Dedifferentiated amniotic fluid mesenchymal stem cell (primary cell): ENCODE measurements around the gene TCP10L.
A peak's percentile ranks its signal among the peaks of the same experiment; 100 is the strongest.
"Not testable (repeated sequence)": the region's sequence is repeated elsewhere in the genome, so short reads cannot be mapped to it uniquely, and the experiment has no call there.

Experiments used
- DNase-seq: peaks from one replicate; pipeline ENCODE4 v3.0.0-alpha.2; 2016; ENCODE audit errors: extremely low spot score

TCP10L gene

GRCh38 chr21:32585042-32585710 is at the start of gene TCP10L:
Gene TCP10L, minus strand, starts transcription at chr21:32585523. Its CDS starts 1,219 bp downstream, at chr21:32584304.
- DNase-seq: no peak

- DNase-seq: no peak
Measured at GRCh38 chr21:32626621-32627196, 41.4 kb upstream of the TCP10L start.

GRCh38 chr21:32618218-32618617 is 32.9 kb upstream of the TCP10L start:
- DNase-seq: not testable (repeated sequence)

GRCh38 chr21:32613436-32614043 is 28.2 kb upstream of the TCP10L start:
- no peak for DNase-seq

- no peak for DNase-seq
Measured at GRCh38 chr21:32612999-32613337, 27.6 kb upstream of the TCP10L start.

- DNase-seq: peak; percentile 95
Measured at GRCh38 chr21:32612075-32612998, 27.0 kb upstream of the TCP10L start, which contains the start of gene CFAP298. Gene CFAP298, minus strand, starts transcription at chr21:32612377. Its CDS starts 134 bp downstream, at chr21:32612243.

GRCh38 chr21:32611471-32611997 is 26.2 kb upstream of the TCP10L start:
- DNase-seq: no peak

- DNase-seq: not testable (repeated sequence)
Measured at GRCh38 chr21:32610940-32611339, 25.6 kb upstream of the TCP10L start.

GRCh38 chr21:32608851-32609250 is 23.5 kb upstream of the TCP10L start:
- no peak for DNase-seq

- DNase-seq: no peak
Measured at GRCh38 chr21:32605469-32605868, 20.1 kb upstream of the TCP10L start.

GRCh38 chr21:32604464-32604863 is 19.1 kb upstream of the TCP10L start:
- no peak for DNase-seq

GRCh38 chr21:32603131-32603530 is 17.8 kb upstream of the TCP10L start:
- no peak for DNase-seq

- DNase-seq: no peak
Measured at GRCh38 chr21:32602099-32602498, 16.8 kb upstream of the TCP10L start.

GRCh38 chr21:32599526-32599925 is 14.2 kb upstream of the TCP10L start:
- no peak for DNase-seq

GRCh38 chr21:32599091-32599490 is 13.8 kb upstream of the TCP10L start:
- no peak for DNase-seq

GRCh38 chr21:32597205-32597604 is 11.9 kb upstream of the TCP10L start:
- peak; percentile 60 for DNase-seq

GRCh38 chr21:32595431-32595830 is 10.1 kb upstream of the TCP10L start:
- DNase-seq: no peak

- no peak for DNase-seq
Measured at GRCh38 chr21:32593690-32594089, 8.4 kb upstream of the TCP10L start.

GRCh38 chr21:32592929-32593502 is 7.7 kb upstream of the TCP10L start:
- DNase-seq: no peak

- no peak for DNase-seq
Measured at GRCh38 chr21:32590130-32590529, 4.8 kb upstream of the TCP10L start.

- no peak for DNase-seq
Measured at GRCh38 chr21:32587651-32588050, 2.3 kb upstream of the TCP10L start.

GRCh38 chr21:32587120-32587519 is 1.8 kb upstream of the TCP10L start:
- DNase-seq: no peak
